Measurements from ENCODE around the gene CDC42EP4. TPM values are rescaled to one million over a fixed set of nuclear protein-coding genes. Genes with fewer than 3 reads are reported as not detected.

The CDC42EP4 gene
- total and polyA plus RNA-seq, 10 donors: 7.9 to 69.6 (median 43.3) TPM

- WGBS, 5 donors: 0 to 100% (median 100%) methylated on average over 1 of the region's 1 CpG
Observed at GRCh38 chr17:73269791-73270190, 42.0 kb downstream of the CDC42EP4 start.

GRCh38 chr17:73269329-73269615 is 42.5 kb downstream of the CDC42EP4 start:
- peaks cover 0 to 5% (median 0%) of the 10 kb centered on the region in 8 donors for H3K9me3 ChIP-seq
- no peak for DNase-seq
- H3K27ac ChIP-seq: no peak overlapping the region
- intact Hi-C loops (cut with DNase I; ENCODE audit: low total_unique reads): no loop called here
- no peak overlapping the region for H3K4me3 ChIP-seq
- H3K4me1 ChIP-seq: no peaks in the 10 kb centered on the region
- H3K36me3 ChIP-seq: no peaks in the 10 kb centered on the region
- TF ChIP-seq POLR2AphosphoS5 (IDR thresholded peaks at IDR 0.05) (no peak), CTCF (IDR thresholded peaks at IDR 0.05 in 8 of 11, conservative IDR thresholded peaks at IDR 0.05 in 3 of 11) (no peak), POLR2A (IDR thresholded peaks at IDR 0.05) (no peak)
- no peaks in the 10 kb centered on the region for H3K27me3 ChIP-seq (replicated peaks in 1 of 7)

More at GRCh38 chr17:73269791-73270190, 42.0 kb downstream of the CDC42EP4 start:
- Histone ChIP-seq H3K27me3 (replicated peaks in 1 of 7) (no peaks in the 10 kb centered on the region), H3K9me3 (peaks cover 0 to 5% (median 0%) of the 10 kb centered on the region in 8 donors), H3K27ac (no peak overlapping the region), H3K4me1 (no peaks in the 10 kb centered on the region), H3K4me3 (no peak overlapping the region), H3K36me3 (no peaks in the 10 kb centered on the region)
- intact Hi-C loops (cut with DNase I; ENCODE audit: low total_unique reads): no loop called here
- no peak for DNase-seq
- TF ChIP-seq POLR2A (IDR thresholded peaks at IDR 0.05) (no peak), CTCF (IDR thresholded peaks at IDR 0.05 in 8 of 11, conservative IDR thresholded peaks at IDR 0.05 in 3 of 11) (no peak), POLR2AphosphoS5 (IDR thresholded peaks at IDR 0.05) (no peak)

GRCh38 chr17:73268582-73269328 is 43.0 kb downstream of the CDC42EP4 start:
- DNase-seq: no peak
- 60 to 87% (median 83%) methylated on average over 5 to 9 of the region's 9 CpGs for WGBS, 5 donors
- peaks cover 0 to 5% (median 0%) of the 10 kb centered on the region in 8 donors for H3K9me3 ChIP-seq
- H3K36me3 ChIP-seq: no peaks in the 10 kb centered on the region
- no peak overlapping the region for H3K4me3 ChIP-seq
- no peaks in the 10 kb centered on the region for H3K4me1 ChIP-seq
- H3K27me3 ChIP-seq (replicated peaks in 1 of 7): no peaks in the 10 kb centered on the region
- intact Hi-C loops (cut with DNase I; ENCODE audit: low total_unique reads): no loop called here
- TF ChIP-seq CTCF (IDR thresholded peaks at IDR 0.05 in 8 of 11, conservative IDR thresholded peaks at IDR 0.05 in 3 of 11) (no peak), POLR2A (IDR thresholded peaks at IDR 0.05) (no peak), POLR2AphosphoS5 (IDR thresholded peaks at IDR 0.05) (no peak)
- no peak overlapping the region for H3K27ac ChIP-seq

GRCh38 chr17:73267648-73268537 is 43.9 kb downstream of the CDC42EP4 start:
- peaks cover 0 to 4% (median 0%) of the 10 kb centered on the region in 6 donors for H3K4me1 ChIP-seq
- WGBS, 5 donors: 73 to 81% (median 77%) methylated on average over 9 to 11 of the region's 11 CpGs
- H3K27ac ChIP-seq: no peak overlapping the region
- H3K27me3 ChIP-seq (replicated peaks in 1 of 7): no peaks in the 10 kb centered on the region
- H3K36me3 ChIP-seq: no peaks in the 10 kb centered on the region
- no peak overlapping the region for H3K4me3 ChIP-seq
- no peak for DNase-seq
- TF ChIP-seq POLR2A (IDR thresholded peaks at IDR 0.05) (no peak), CTCF (IDR thresholded peaks at IDR 0.05 in 8 of 11, conservative IDR thresholded peaks at IDR 0.05 in 3 of 11) (no peak), POLR2AphosphoS5 (IDR thresholded peaks at IDR 0.05) (no peak)
- peaks cover 0 to 5% (median 0%) of the 10 kb centered on the region in 8 donors for H3K9me3 ChIP-seq
- intact Hi-C loops (cut with DNase I; ENCODE audit: low total_unique reads): no loop called here
